ENCODE data around the gene NRDE2. TPM values are rescaled to one million over a fixed set of nuclear protein-coding genes. Genes with fewer than 3 reads are reported as not detected.

NRDE2 gene, protein sequence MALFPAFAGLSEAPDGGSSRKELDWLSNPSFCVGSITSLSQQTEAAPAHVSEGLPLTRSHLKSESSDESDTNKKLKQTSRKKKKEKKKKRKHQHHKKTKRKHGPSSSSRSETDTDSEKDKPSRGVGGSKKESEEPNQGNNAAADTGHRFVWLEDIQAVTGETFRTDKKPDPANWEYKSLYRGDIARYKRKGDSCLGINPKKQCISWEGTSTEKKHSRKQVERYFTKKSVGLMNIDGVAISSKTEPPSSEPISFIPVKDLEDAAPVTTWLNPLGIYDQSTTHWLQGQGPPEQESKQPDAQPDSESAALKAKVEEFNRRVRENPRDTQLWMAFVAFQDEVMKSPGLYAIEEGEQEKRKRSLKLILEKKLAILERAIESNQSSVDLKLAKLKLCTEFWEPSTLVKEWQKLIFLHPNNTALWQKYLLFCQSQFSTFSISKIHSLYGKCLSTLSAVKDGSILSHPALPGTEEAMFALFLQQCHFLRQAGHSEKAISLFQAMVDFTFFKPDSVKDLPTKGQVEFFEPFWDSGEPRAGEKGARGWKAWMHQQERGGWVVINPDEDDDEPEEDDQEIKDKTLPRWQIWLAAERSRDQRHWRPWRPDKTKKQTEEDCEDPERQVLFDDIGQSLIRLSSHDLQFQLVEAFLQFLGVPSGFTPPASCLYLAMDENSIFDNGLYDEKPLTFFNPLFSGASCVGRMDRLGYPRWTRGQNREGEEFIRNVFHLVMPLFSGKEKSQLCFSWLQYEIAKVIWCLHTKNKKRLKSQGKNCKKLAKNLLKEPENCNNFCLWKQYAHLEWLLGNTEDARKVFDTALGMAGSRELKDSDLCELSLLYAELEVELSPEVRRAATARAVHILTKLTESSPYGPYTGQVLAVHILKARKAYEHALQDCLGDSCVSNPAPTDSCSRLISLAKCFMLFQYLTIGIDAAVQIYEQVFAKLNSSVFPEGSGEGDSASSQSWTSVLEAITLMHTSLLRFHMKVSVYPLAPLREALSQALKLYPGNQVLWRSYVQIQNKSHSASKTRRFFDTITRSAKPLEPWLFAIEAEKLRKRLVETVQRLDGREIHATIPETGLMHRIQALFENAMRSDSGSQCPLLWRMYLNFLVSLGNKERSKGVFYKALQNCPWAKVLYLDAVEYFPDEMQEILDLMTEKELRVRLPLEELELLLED
- 14.8 TPM for total RNA-seq

DNA sequence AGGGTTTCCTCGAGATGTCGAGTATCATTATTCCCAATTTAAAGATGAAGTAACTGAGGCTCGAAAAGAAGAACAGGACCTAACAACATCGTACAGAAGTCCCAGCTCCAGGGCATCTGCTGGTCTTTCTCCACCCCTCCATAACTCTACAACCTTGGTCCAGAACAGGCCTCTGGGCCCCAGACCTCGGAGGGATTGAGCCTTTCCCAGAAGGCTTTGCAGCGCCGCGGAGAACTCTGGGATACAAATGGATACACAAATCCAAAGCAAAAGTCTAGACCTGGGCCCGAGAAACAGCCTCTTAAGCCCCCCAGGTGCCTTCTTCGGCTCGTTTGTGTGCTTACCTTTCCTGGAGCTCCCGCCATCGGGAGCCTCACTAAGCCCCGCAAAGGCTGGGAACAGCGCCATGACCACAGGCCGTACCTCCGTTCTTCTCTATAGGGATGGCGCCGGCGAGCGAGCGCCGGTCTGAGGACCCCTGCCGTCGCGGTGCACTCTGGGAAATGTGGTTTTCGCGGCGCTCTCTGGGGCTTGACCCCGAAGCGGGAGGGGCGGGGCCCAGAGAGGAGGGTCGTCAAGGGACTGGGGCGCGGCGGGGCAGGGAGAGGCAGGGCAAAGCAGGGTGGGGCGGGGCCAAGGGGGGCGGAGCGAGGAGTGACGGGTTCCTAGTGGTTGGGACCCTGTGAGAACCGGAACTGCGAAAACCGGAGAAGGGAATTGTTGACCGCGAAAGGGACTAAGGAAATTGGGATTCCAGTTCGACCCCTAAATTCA lies at the start of gene NRDE2:
NRDE2 (minus strand) TSS at position 445 of the 774 bp plus-strand sequence; CDS start at position 408, 37 bp downstream.

DNA sequence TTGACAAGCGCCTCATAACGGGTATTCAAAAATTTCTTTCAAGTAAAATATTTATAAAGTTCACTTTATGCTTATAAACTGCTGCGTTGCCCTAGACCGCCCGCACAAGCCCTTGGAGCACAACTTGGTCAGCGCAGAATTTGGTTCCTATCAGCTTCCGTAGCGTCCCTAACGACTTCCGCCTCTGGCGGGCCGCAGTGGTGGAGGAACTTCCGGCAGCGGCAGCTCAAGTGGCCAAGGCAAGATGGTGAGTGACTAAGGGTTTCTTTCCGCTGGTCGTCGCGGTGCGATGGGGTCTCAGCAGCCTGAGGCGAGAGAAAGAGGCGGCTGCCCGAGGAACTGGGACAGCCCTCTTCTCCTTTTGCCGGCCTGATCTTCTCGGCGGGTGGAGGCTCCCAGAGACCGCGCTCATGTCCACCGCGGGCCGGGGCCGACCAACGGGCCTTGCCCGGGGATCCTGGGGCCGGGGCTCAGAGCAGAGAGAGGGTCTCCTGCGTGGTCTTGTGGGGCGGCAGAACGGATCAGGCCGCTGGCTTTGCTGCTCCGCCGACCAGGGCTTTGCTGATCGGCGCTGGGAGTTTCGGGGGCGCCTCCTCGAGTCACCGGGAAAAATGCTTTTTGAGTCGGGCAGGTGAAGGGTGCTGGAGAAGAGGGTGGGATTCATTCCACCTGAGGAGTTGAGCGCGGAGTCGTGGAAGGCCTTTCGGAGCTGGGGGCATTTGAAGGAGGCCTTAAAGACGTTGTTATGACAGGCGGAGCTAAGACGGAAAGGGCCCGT lies 75.2 kb downstream of the NRDE2 start, which contains the start of gene PSMC1:
PSMC1 (plus strand) TSS at position 200 of the 778 bp plus-strand sequence; CDS start at position 245, 45 bp downstream.

Other genes starting within 250 kb of the NRDE2 start
- gene PSMC1, start 75.4 kb downstream of the NRDE2 start, total RNA-seq, result 98.0 TPM
- 1,218 TPM for gene CALM1, start 65.1 kb upstream of the NRDE2 start, total RNA-seq